Gastroesophageal sphincter (tissue), 3 donors: ENCODE results near the gene NKX2-2.

Source experiments
- CTCF ChIP-seq, 4 experiments: fragments of 200-600 bp in 2 of 4; fragments of 450-650 bp in 2 of 4; sonication (generic) in 1 of 4; IDR thresholded peaks; one replicate each; pipeline ENCODE4 v1.5.1; 2017 to 2019; ENCODE audit warnings: antibody characterized with exemption in 4 of 4, mild to moderate bottlenecking in 2 of 4, moderate library complexity in 2 of 4
- POLR2AphosphoS5 ChIP-seq: sonication (generic); formaldehyde crosslinking; IDR thresholded peaks from one replicate; pipeline ENCODE4 v1.6.1; 2017; ENCODE audit warnings: antibody characterized with exemption

DNA sequence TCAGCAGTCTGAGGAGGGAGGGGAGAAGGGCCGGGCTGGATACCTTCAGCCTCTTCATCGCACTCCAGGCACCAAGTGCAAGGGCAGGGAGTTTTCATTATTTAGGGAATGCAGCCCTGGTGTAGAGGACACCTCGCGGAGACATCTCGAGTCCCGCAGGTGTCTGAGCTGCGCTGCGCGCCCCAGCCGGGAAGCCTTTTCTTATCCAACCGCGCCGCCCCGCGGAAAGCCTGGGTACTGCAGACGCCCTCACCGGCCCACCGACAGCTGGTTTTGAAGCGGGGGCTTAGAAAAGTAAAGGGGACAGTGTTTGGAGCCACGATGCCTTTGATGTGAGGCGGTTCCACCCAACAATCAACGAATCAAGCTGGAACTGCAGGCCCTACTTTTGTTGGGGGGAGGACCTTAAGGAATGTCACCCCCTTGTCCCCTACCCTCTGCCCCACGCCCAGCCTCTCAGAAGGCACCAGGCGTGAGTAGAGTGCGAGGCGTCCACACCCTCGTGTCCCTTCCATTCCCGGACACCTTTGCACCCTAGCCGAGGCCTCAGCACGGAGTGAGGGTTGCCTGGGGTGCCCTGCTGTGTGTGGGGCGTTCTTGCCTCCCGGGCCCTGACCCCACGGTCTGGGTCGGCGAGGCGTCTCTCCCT lies 8.6 kb downstream of the NKX2-2 start:
- TF ChIP-seq CTCF (IDR thresholded peaks at IDR 0.05) (peak in 3 of 4 experiments; percentile 80 to 96 (median 88)), POLR2AphosphoS5 (no peak)
